H1 (cell line): ENCODE data around the gene TBX15. TPM values are rescaled to one million over a fixed set of nuclear protein-coding genes. Genes with fewer than 3 reads are reported as not detected.

Source experiments
- CTCF ChIA-PET: fragments of 300-600 bp; sonication (Branson Sonifier 250); formaldehyde crosslinking; loops from one replicate; lab custom pipeline; 2021; ENCODE audit not compliant: partially characterized antibody; lab: Charles Lee
- POLR2A ChIA-PET: fragments of 300-600 bp; sonication (Branson Sonifier 250); formaldehyde crosslinking; loops from one replicate; lab custom pipeline; 2021; ENCODE audit warnings: inconsistent platforms; ENCODE audit not compliant: partially characterized antibody; lab: Charles Lee
- DNase-seq, 2 experiments: peaks; one replicate each; pipeline versions ENCODE4 v3.0.0 to v3.0.0-alpha.2; 2010 to 2022; ENCODE audit warnings: low spot score in 2 of 2, low read depth in 1 of 2, mixed read lengths in 1 of 2
- FAIRE-seq: peaks from 2 replicates; lab custom pipeline; 2011; peaks lifted over from hg19 to GRCh38; lab: Jason Lieb, UNC
- H2AFZ ChIP-seq: 2 replicates; pipeline ENCODE4 v1.8.1; 2012; ENCODE audit warnings: low read length, inconsistent platforms
- H2AK5ac ChIP-seq: 2 replicates; pipeline ENCODE4 v1.6.1; 2013; ENCODE audit warnings: low read depth, low read length
- H2BK120ac ChIP-seq: replicated peaks from 2 replicates; pipeline ENCODE3; 2013; ENCODE audit warnings: low read depth, low read length, inconsistent platforms
- H2BK12ac ChIP-seq: 2 replicates; pipeline ENCODE4 v1.6.1; 2013; ENCODE audit warnings: low read depth, low read length
- H2BK15ac ChIP-seq: 2 replicates; pipeline ENCODE4 v1.6.1; 2013; ENCODE audit warnings: low read length
- H2BK20ac ChIP-seq: 2 replicates; pipeline ENCODE4 v1.6.1; 2013; ENCODE audit warnings: low read length
- H2BK5ac ChIP-seq: 2 replicates; pipeline ENCODE4 v1.6.1; 2013; ENCODE audit warnings: low read depth, low read length
- H3K14ac ChIP-seq: 2 replicates; pipeline ENCODE4 v1.6.1; 2013; ENCODE audit warnings: inconsistent platforms; ENCODE audit not compliant: insufficient read length
- H3K18ac ChIP-seq: 2 replicates; pipeline ENCODE4 v1.6.1; 2013; ENCODE audit warnings: low read length; ENCODE audit errors: extremely low read depth
- H3K23ac ChIP-seq: 2 replicates; pipeline ENCODE4 v1.6.1; 2013; ENCODE audit warnings: inconsistent platforms; ENCODE audit not compliant: insufficient read length
- H3K23me2 ChIP-seq: 2 replicates; pipeline ENCODE4 v1.6.1; 2013; ENCODE audit warnings: low read depth, low read length
- H3K27ac ChIP-seq: 2 replicates; pipeline ENCODE4 v1.6.1; 2011; ENCODE audit warnings: low read depth, low read length, inconsistent platforms
- H3K27me3 ChIP-seq, 4 experiments: replicated peaks in 1 of 4; 1 replicate in 1 of 4; 2 replicates in 3 of 4; pipeline versions ENCODE4 v1.6.1 to v1.8.1; 2011 to 2013; ENCODE audit warnings: low read length in 3 of 4, mild to moderate bottlenecking in 3 of 4, inconsistent platforms in 2 of 4, mixed read lengths in 2 of 4, moderate library complexity in 1 of 4; ENCODE audit not compliant: control insufficient read depth in 3 of 4, insufficient read depth in 3 of 4; ENCODE audit errors: extremely low read depth in 1 of 4
- H3K36me3 ChIP-seq, 4 experiments: 2 replicates each; pipeline versions ENCODE4 v1.6.1 to v1.8.1; 2011 to 2013; ENCODE audit warnings: mild to moderate bottlenecking in 4 of 4, low read length in 3 of 4, moderate library complexity in 2 of 4, control low read depth in 1 of 4, inconsistent platforms in 1 of 4; ENCODE audit not compliant: insufficient read depth in 4 of 4, control insufficient read depth in 2 of 4
- H3K4ac ChIP-seq: replicated peaks from 2 replicates; pipeline ENCODE3; 2013; ENCODE audit warnings: low read length, low read depth, mixed read lengths, inconsistent platforms; ENCODE audit not compliant: insufficient read length
- H3K4me1 ChIP-seq, 4 experiments: replicated peaks in 1 of 4; 1 replicate in 1 of 4; 2 replicates in 3 of 4; pipeline versions ENCODE4 v1.6.1 to v1.8.1; 2011 to 2013; ENCODE audit warnings: low read length in 3 of 4, inconsistent platforms in 2 of 4, mixed read lengths in 1 of 4; ENCODE audit not compliant: insufficient read depth in 4 of 4, control insufficient read depth in 3 of 4
- H3K4me2 ChIP-seq, 2 experiments: 2 replicates each; pipeline versions ENCODE4 v1.6.1 to v1.8.1; 2011 to 2013; ENCODE audit warnings: low read depth in 2 of 2, low read length in 2 of 2, control low read depth in 1 of 2, inconsistent platforms in 1 of 2, mild to moderate bottlenecking in 1 of 2; ENCODE audit not compliant: insufficient read depth in 1 of 2
- H3K4me3 ChIP-seq, 4 experiments: fragments of 200-600, 300-600 bp in 1 of 4; sonication (generic), shearing (Covaris generic), sonication (Bioruptor Twin) in 1 of 4; 2 replicates each; pipeline versions ENCODE4 v1.5.1 to v1.8.1; 2011 to 2016; ENCODE audit warnings: low read length in 4 of 4, low read depth in 3 of 4, control low read depth in 2 of 4, inconsistent platforms in 2 of 4, mild to moderate bottlenecking in 2 of 4, mixed read lengths in 1 of 4, moderate library complexity in 1 of 4; ENCODE audit not compliant: insufficient read depth in 2 of 4; ENCODE audit errors: extremely low read depth in 1 of 4
- H3K56ac ChIP-seq: replicated peaks from 2 replicates; pipeline ENCODE3; 2013; ENCODE audit warnings: low read depth, mild to moderate bottlenecking, mixed read lengths, low read length, inconsistent platforms; ENCODE audit not compliant: insufficient read length
- H3K79me1 ChIP-seq: 2 replicates; pipeline ENCODE4 v1.6.1; 2013; ENCODE audit warnings: low read depth, low read length, control low read depth
- H3K79me2 ChIP-seq, 2 experiments: 2 replicates each; pipeline versions ENCODE4 v1.6.1 to v1.8.1; 2012 to 2013; ENCODE audit warnings: low read length in 2 of 2, mild to moderate bottlenecking in 2 of 2, inconsistent platforms in 1 of 2; ENCODE audit not compliant: insufficient read depth in 2 of 2, control insufficient read depth in 1 of 2
- H3K9ac ChIP-seq, 4 experiments: replicated peaks in 1 of 4; 1 replicate in 1 of 4; 2 replicates in 3 of 4; pipeline versions ENCODE4 v1.6.1 to v1.8.1; 2011 to 2013; ENCODE audit warnings: low read depth in 3 of 4, low read length in 3 of 4, control low read depth in 2 of 4, mild to moderate bottlenecking in 2 of 4, moderate library complexity in 2 of 4, inconsistent platforms in 1 of 4; ENCODE audit errors: extremely low read depth in 1 of 4
- H3K9me3 ChIP-seq, 2 experiments: 2 replicates each; pipeline versions ENCODE4 v1.6.1 to v1.8.1; 2012 to 2013; ENCODE audit warnings: mild to moderate bottlenecking in 2 of 2, moderate library complexity in 2 of 2, control low read depth in 1 of 2, inconsistent platforms in 1 of 2, low read depth in 1 of 2, low read length in 1 of 2, mixed read lengths in 1 of 2; ENCODE audit not compliant: insufficient read depth in 2 of 2
- H4K20me1 ChIP-seq, 2 experiments: replicated peaks in 1 of 2; 2 replicates each; pipeline versions ENCODE3 to v1.8.1; 2011 to 2013; ENCODE audit warnings: inconsistent platforms in 2 of 2, low read length in 2 of 2, mild to moderate bottlenecking in 1 of 2; ENCODE audit not compliant: insufficient read depth in 2 of 2, control insufficient read depth in 1 of 2
- H4K5ac ChIP-seq: 2 replicates; pipeline ENCODE4 v1.6.1; 2013; ENCODE audit warnings: low read length, low read depth, mixed read lengths, inconsistent platforms; ENCODE audit not compliant: insufficient read length
- H4K8ac ChIP-seq: 2 replicates; pipeline ENCODE4 v1.8.0; 2013; ENCODE audit warnings: mild to moderate bottlenecking, moderate library complexity, low read length, inconsistent platforms; ENCODE audit not compliant: insufficient read depth; ENCODE audit errors: extremely low read depth
- H4K91ac ChIP-seq: replicated peaks from 2 replicates; pipeline ENCODE3; 2013; ENCODE audit warnings: low read length, mixed read lengths, inconsistent platforms; ENCODE audit not compliant: insufficient read length
- SIN3A ChIP-seq, 2 experiments: IDR thresholded peaks in 1 of 2; conservative IDR thresholded peaks in 1 of 2; 2 replicates each; pipeline ENCODE4 v1.6.1; 2011 to 2012; ENCODE audit warnings: low read length in 2 of 2, improper control_type of control experiment in 1 of 2, low read depth in 1 of 2, mild to moderate bottlenecking in 1 of 2
- WGBS, 2 experiments: shearing (Covaris generic) in 1 of 2; methylation state at CpG; one replicate each; pipeline versions ENCODE4 v1.1.6 to v1.1.7; 2013 to 2015; ENCODE audit warnings: low lambda C conversion rate in 2 of 2, mixed read lengths in 2 of 2, inconsistent platforms in 1 of 2, low coverage in 1 of 2, missing lambda C conversion rate in 1 of 2; ENCODE audit not compliant: insufficient replicate concordance in 2 of 2, insufficient coverage in 1 of 2, insufficient read length in 1 of 2; ENCODE audit errors: extremely low coverage in 1 of 2, missing lambda C conversion rate in 1 of 2; 5-methylcytosine and 5-hydroxymethylcytosine counted together
- polyA plus RNA-seq, 7 experiments: library from polyadenylated mRNA; depleted of rRNA in 3 of 7; stranded (reverse) in 5 of 7; unstranded in 2 of 7; fragments of >200 nt in 5 of 7; fragments of 200-250 nt in 2 of 7; gene quantifications; 1 replicate in 5 of 7; 2 replicates in 1 of 7; 4 replicates in 1 of 7; pipeline versions ENCODE4 v1.2.1 to v1.2.3, GENCODE V29; 2011 to 2013; ENCODE audit warnings: missing spikeins in 2 of 7, mixed read lengths in 2 of 7
- total RNA-seq: library from RNA; stranded (reverse); fragmentation: NEBNext Ultra II Directional; extraction: Animal tissue kit (Norgen Biotek cat#: 25700); gene quantifications from 2 replicates; pipeline ENCODE4 v1.2.1, GENCODE V29; 2021

The TBX15 gene
- total and polyA plus RNA-seq, 2 of the 8 experiments (the other 6 are each of a cell fraction or from before 2014, with no cell fraction given): 0.14 to 0.24 TPM

- no peak overlapping the region for H2AK5ac ChIP-seq
- H2BK5ac ChIP-seq: no peak overlapping the region
- H3K79me2 ChIP-seq: no peaks in the 10 kb centered on the region
- no peak overlapping the region for H3K4me3 ChIP-seq
- no peaks in the 10 kb centered on the region for H3K9me3 ChIP-seq
- no peak overlapping the region for H4K8ac ChIP-seq
- TF ChIP-seq SIN3A (conservative IDR thresholded peaks at IDR 0.05 in 1 of 2, IDR thresholded peaks at IDR 0.05 in 1 of 2; ENCODE audit: low read depth in 1 of 2, low read length in 2 of 2): no peak
- H2BK12ac ChIP-seq: no peak overlapping the region
- POLR2A ChIA-PET: no interaction called here
- no peak overlapping the region for H3K4me2 ChIP-seq
- no peak overlapping the region for H3K9ac ChIP-seq
- H3K14ac ChIP-seq: no peak overlapping the region
- H2BK15ac ChIP-seq: no peak overlapping the region
- H3K23ac ChIP-seq: no peak overlapping the region
- H3K27ac ChIP-seq: no peak overlapping the region
- no peak overlapping the region for H4K5ac ChIP-seq
- DNase-seq (no peak), FAIRE-seq (no peak)
- H3K4me1 ChIP-seq: no peaks in the 10 kb centered on the region
- H4K91ac ChIP-seq: no peak overlapping the region
- H3K23me2 ChIP-seq: no peaks in the 10 kb centered on the region; the same call in 1 of the 2 replicates
- H3K27me3 ChIP-seq: peaks cover 7 to 15% (median 10%) of the 10 kb centered on the region in 4 experiments
- no peaks in the 10 kb centered on the region for H3K36me3 ChIP-seq
- no peaks in the 10 kb centered on the region for H3K79me1 ChIP-seq
- no peaks in the 10 kb centered on the region for H4K20me1 ChIP-seq
- CTCF ChIA-PET: interaction anchor here (1.6 kb wide), 1 partner anchor 35 kb away, joined by 4 read pairs; no protein-coding TSS in a partner anchor
- WGBS, 2 experiments: 79% methylated on average over 1 of the region's 1 CpG; no CpG with 5 or more reads in 1 of the 2 experiments
- no peak overlapping the region for H3K18ac ChIP-seq
- no peak overlapping the region for H3K56ac ChIP-seq
- H2AFZ ChIP-seq: no peak overlapping the region
- no peak overlapping the region for H2BK120ac ChIP-seq
- no peak overlapping the region for H2BK20ac ChIP-seq
- no peak overlapping the region for H3K4ac ChIP-seq
These were observed 15.1 kb downstream of the TBX15 start for GRCh38 chr1:118973032-118973431.
